ENCODE measurements around the gene HAPSTR1. TPM values are rescaled to one million over a fixed set of nuclear protein-coding genes. Genes with fewer than 3 reads are reported as not detected.
"Not testable (repeated sequence)": the region's sequence is repeated elsewhere in the genome, so short reads cannot be mapped to it uniquely, and the experiment has no call there.

Gene HAPSTR1
- total RNA-seq, 2 donors from 2014 or later: 65.5 to 72.6 TPM

GRCh38 chr16:9078467-9079429 lies 12.7 kb upstream of the HAPSTR1 start:
- H3K27me3 Mint-ChIP-seq, H3K36me3 Mint-ChIP-seq, H3K9me3 Mint-ChIP-seq: not testable (repeated sequence)
- ATAC-seq: peak; percentile 91 to 94
- peak; percentile 81 for DNase-seq (ENCODE audit: low spot score)
- Mint-ChIP-seq H3K4me3 (peak overlapping the region; percentile 57), H3K27ac (peak overlapping the region; percentile 89 to 98), H3K4me1 (ENCODE audit: low read depth in 2 of 2) (peaks cover 23 to 33% of the 10 kb centered on the region in 2 donors)

- Mint-ChIP-seq H3K9me3 (no peaks in the 10 kb centered on the region), H3K27ac (peak overlapping the region; percentile 89 to 98), H3K27me3 (peaks cover 0 to 5% of the 10 kb centered on the region in 2 donors), H3K4me1 (ENCODE audit: low read depth in 2 of 2) (peaks cover 23 to 33% of the 10 kb centered on the region in 2 donors), H3K36me3 (peaks cover 6% of the 10 kb centered on the region), H3K4me3 (no peak overlapping the region)
- DNase-seq (ENCODE audit: low spot score): no peak
- no peak for ATAC-seq
Observed at GRCh38 chr16:9079430-9079812, 12.0 kb upstream of the HAPSTR1 start.

- Mint-ChIP-seq H3K4me3 (no peak overlapping the region), H3K4me1 (ENCODE audit: low read depth in 2 of 2) (peaks cover 23 to 28% of the 10 kb centered on the region in 2 donors), H3K36me3 (peaks cover 6% of the 10 kb centered on the region), H3K27me3 (no peaks in the 10 kb centered on the region), H3K9me3 (no peaks in the 10 kb centered on the region), H3K27ac (peak overlapping the region; percentile 44 to 60)
- ATAC-seq: no peak
- no peak for DNase-seq (ENCODE audit: low spot score)
Observed at GRCh38 chr16:9081158-9081557, 10.3 kb upstream of the HAPSTR1 start.

GRCh38 chr16:9081843-9082242 lies 9.6 kb upstream of the HAPSTR1 start:
- ATAC-seq: no peak
- peaks cover 6% of the 10 kb centered on the region for H3K36me3 Mint-ChIP-seq
- no peak overlapping the region for H3K4me3 Mint-ChIP-seq
- peak overlapping the region in 1 of 2 donors; percentile 60 for H3K27ac Mint-ChIP-seq
- no peaks in the 10 kb centered on the region for H3K27me3 Mint-ChIP-seq
- no peak for DNase-seq (ENCODE audit: low spot score)
- no peaks in the 10 kb centered on the region for H3K9me3 Mint-ChIP-seq
- peaks cover 18 to 26% of the 10 kb centered on the region in 2 donors for H3K4me1 Mint-ChIP-seq (ENCODE audit: low read depth in 2 of 2)

GRCh38 chr16:9082422-9082821 lies 9.0 kb upstream of the HAPSTR1 start:
- peaks cover 4% of the 10 kb centered on the region for H3K36me3 Mint-ChIP-seq
- no peaks in the 10 kb centered on the region for H3K9me3 Mint-ChIP-seq
- no peak overlapping the region for H3K27ac Mint-ChIP-seq
- ATAC-seq (peak; percentile 54 to 56), DNase-seq (ENCODE audit: low spot score) (no peak)
- H3K4me1 Mint-ChIP-seq (ENCODE audit: low read depth in 2 of 2): peaks cover 15 to 22% of the 10 kb centered on the region in 2 donors
- H3K4me3 Mint-ChIP-seq: no peak overlapping the region
- no peaks in the 10 kb centered on the region for H3K27me3 Mint-ChIP-seq

GRCh38 chr16:9087733-9088132 lies 3.7 kb upstream of the HAPSTR1 start:
- not testable (repeated sequence) for DNase-seq (ENCODE audit: low spot score); H3K36me3 Mint-ChIP-seq; H3K9me3 Mint-ChIP-seq; ATAC-seq; H3K4me3 Mint-ChIP-seq; H3K27me3 Mint-ChIP-seq; H3K27ac Mint-ChIP-seq
- H3K4me1 Mint-ChIP-seq (ENCODE audit: low read depth in 2 of 2): peaks cover 7 to 11% of the 10 kb centered on the region in 2 donors

- peaks cover 19 to 21% of the 10 kb centered on the region in 2 donors for H3K4me1 Mint-ChIP-seq (ENCODE audit: low read depth in 2 of 2)
- ATAC-seq (no peak), DNase-seq (ENCODE audit: low spot score) (no peak)
- H3K27ac Mint-ChIP-seq: no peak overlapping the region
- no peak overlapping the region for H3K4me3 Mint-ChIP-seq
- no peaks in the 10 kb centered on the region for H3K27me3 Mint-ChIP-seq
- peaks cover 14% of the 10 kb centered on the region for H3K36me3 Mint-ChIP-seq
- H3K9me3 Mint-ChIP-seq: no peaks in the 10 kb centered on the region
Observed at GRCh38 chr16:9088848-9089247, 2.6 kb upstream of the HAPSTR1 start.

- ATAC-seq (no peak), DNase-seq (ENCODE audit: low spot score) (no peak)
- Mint-ChIP-seq H3K4me3 (peak overlapping the region; percentile 85), H3K4me1 (ENCODE audit: low read depth in 2 of 2) (peaks cover 24 to 25% of the 10 kb centered on the region in 2 donors), H3K36me3 (peaks cover 21% of the 10 kb centered on the region), H3K27ac (peak overlapping the region; percentile 88 to 89), H3K9me3 (no peaks in the 10 kb centered on the region), H3K27me3 (no peaks in the 10 kb centered on the region)
Observed at GRCh38 chr16:9089660-9090059, 1.8 kb upstream of the HAPSTR1 start.

- DNase-seq (ENCODE audit: low spot score): peak; percentile 73
- ATAC-seq: peak; percentile 1
- Mint-ChIP-seq H3K4me3 (peak overlapping the region; percentile 85), H3K4me1 (ENCODE audit: low read depth in 2 of 2) (peaks cover 29 to 31% of the 10 kb centered on the region in 2 donors), H3K27ac (peak overlapping the region; percentile 88 to 89), H3K9me3 (no peaks in the 10 kb centered on the region), H3K27me3 (no peaks in the 10 kb centered on the region), H3K36me3 (peaks cover 27% of the 10 kb centered on the region)
Observed at GRCh38 chr16:9090101-9090959, 1.1 kb upstream of the HAPSTR1 start.

GRCh38 chr16:9091867-9092281 lies 430 bp downstream of the HAPSTR1 start:
- Mint-ChIP-seq H3K9me3 (no peaks in the 10 kb centered on the region), H3K27ac (peak overlapping the region in 1 of 2 donors; percentile 88), H3K4me1 (ENCODE audit: low read depth in 2 of 2) (peaks cover 40 to 42% of the 10 kb centered on the region in 2 donors), H3K36me3 (peaks cover 32% of the 10 kb centered on the region), H3K27me3 (no peaks in the 10 kb centered on the region), H3K4me3 (peak overlapping the region; percentile 55)
- DNase-seq (ENCODE audit: low spot score): peak; percentile 69
- ATAC-seq: peak; percentile 15 to 36

GRCh38 chr16:9092282-9092977 lies 986 bp downstream of the HAPSTR1 start:
- Mint-ChIP-seq H3K27ac (peak overlapping the region; percentile 93 to 98), H3K9me3 (no peaks in the 10 kb centered on the region), H3K36me3 (peaks cover 32% of the 10 kb centered on the region), H3K27me3 (no peaks in the 10 kb centered on the region), H3K4me3 (peak overlapping the region; percentile 99), H3K4me1 (ENCODE audit: low read depth in 2 of 2) (peaks cover 43 to 46% of the 10 kb centered on the region in 2 donors)
- ATAC-seq: peak in 1 of 2 donors; percentile 2
- DNase-seq (ENCODE audit: low spot score): peak; percentile 73

GRCh38 chr16:9092978-9093344 lies 1.5 kb downstream of the HAPSTR1 start:
- peak overlapping the region; percentile 93 to 98 for H3K27ac Mint-ChIP-seq
- DNase-seq (ENCODE audit: low spot score) (peak; percentile 64), ATAC-seq (no peak)
- peaks cover 37% of the 10 kb centered on the region for H3K36me3 Mint-ChIP-seq
- H3K4me3 Mint-ChIP-seq: peak overlapping the region; percentile 99
- H3K4me1 Mint-ChIP-seq (ENCODE audit: low read depth in 2 of 2): peaks cover 49 to 51% of the 10 kb centered on the region in 2 donors
- no peaks in the 10 kb centered on the region for H3K27me3 Mint-ChIP-seq
- H3K9me3 Mint-ChIP-seq: no peaks in the 10 kb centered on the region

All from natural killer cell treated with Interleukin-12 subunit alpha and Interleukin-12 subunit beta and Interleukin-15 and Interleukin-18, amount 100 ng/mL, for 72 hours (primary cell).